Ammon's horn (tissue), 1 donor: ENCODE measurements around the gene KIF25.

Experiments
- DNase-seq: peaks from one replicate; pipeline ENCODE4 v3.0.0-alpha.2; 2016; ENCODE audit warnings: low spot score

Gene KIF25

DNA sequence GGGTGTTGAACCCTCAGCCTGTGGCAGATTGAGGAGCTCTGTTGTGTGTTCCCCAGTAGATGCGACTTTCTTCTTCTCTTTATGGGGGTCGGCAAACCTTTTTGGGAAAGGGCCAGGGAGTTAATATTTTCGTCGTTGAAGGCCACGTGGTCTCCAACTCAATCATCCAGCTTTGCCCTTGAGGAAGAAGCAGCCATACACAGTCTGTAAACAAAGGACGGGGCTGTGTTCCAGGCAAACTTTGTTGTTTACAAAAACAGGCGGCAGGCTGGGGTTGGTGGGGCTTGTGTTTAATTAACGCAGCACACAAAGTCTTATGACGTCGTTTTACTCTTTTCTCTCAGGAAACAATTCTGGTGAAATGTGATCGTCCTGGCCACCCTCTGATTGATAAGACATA is 20.2 kb downstream of the KIF25 start:
- DNase-seq = no peak

DNA sequence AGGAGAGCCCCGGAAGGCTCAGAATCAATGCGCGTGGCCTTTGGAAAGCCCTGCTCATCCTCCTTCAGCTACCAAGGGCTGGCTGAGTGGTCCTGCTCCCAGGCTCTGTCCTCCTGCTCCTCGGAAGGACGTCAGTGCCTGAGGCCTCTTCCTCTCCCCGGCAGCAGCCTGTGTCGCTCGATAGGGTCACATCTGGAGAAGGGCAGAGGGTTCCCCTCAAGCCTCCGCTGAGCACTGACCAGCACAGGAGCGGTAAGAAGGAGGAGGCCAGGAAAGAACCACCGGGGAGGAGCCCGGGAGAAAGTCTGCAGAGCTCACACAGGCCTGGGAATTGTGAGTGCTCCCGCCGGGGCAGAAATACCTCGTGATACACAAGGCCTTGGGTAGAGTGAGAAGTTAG is 21.2 kb downstream of the KIF25 start:
- DNase-seq = no peak

DNA sequence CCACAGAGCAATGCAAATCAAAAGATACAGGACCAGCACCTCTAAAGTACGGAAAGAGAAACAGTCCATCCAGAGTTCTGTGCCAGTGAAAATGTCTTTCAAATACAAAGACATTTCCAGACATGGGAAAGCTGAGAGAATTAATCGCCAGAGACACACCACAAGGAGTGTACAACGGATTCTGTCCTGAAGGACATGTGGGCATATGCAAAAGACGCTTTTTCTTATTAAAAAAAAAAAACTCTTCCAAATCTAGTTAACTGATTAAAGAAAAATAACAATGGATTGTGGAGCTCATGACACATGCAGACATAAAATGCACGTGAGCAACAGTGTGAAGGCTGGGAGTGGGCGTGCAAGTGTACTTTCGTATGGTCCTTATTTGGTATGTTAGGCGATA is 22.8 kb downstream of the KIF25 start:
- DNase-seq = no peak

DNA sequence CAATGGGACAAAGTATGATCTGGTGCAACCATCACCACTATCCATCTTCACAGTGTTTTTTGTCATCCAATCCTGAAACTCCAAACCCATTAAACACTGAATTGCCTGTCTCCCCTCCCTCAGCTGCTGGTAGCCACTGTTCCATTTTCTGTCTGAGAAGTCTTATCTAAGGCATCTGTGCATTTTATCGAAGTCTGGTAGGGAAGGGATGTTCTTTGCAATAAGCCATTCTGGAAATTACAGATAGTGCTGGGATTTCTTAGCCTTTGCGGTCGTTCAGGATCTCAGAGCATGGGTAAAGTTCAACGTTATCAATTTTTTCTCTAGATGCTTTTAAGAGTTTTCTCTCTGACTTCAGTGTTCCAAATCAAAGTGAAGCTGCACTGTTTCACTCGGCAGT is 24.1 kb downstream of the KIF25 start:
- DNase-seq = no peak

DNA sequence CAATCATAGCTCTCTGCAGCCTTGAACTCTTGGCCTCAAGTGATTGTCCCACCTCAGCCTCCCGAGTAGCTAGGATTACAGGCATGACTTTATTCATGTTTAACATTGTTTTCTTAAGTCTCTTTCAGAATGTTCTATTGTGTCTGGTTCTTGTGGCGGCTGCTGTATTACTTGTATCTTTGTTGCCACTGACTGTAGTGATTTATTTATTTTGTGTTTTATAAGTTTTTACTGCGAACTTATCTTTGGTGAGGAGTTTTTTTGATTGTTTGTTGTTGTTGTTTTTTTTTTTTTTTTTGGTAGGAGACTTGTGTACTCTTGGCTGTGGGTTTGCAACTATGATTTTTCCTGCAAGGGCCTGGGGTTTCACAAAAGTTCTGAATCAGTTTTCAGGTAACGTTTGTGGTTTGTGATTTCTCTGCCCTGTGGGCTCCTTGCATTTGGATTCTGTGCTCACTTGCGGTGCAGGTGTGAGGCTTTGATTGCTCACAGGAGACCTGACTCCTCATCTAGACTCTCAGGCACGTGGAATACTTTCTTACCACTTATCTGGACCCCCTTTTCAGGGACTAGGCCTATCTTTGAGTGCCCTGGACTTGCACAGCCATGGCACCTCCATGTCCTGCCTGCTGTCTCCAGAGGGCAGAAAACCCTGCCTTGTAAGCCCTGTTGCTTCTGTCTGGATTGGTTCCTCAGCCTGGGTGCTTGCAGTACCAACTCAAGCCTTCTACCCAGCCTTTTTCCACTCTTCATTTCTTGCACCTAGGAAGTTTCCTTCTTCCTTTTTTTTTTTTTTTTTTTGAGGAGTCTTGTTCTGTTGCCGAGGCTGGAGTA is 25.2 kb downstream of the KIF25 start:
- DNase-seq = no peak

DNA sequence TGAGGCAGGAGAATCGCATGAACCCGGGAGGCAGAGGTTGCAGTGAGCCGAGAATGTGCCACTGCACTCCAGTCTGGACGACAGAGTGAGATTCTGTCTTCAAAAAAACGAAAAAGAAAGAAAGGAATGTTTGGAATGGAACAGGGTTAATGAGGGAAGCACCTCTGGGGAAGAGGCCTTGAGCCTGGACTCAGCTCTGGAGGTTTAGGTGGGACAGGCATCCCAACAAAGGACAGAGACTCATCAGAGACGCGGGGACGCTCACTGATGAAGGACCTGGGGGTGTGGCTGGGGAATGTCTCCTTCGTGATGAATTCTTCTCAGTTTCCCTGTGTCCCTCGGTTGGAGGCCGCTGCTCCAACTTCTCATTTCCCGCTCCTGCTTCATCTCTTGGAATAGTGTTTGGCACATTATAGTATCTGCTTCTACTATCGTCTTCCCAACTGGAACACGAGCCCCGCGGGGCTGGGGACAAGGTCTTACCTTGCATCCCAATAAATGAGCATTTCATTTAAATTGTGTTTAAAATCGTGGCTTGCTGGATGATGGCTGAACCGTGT is 27.6 kb downstream of the KIF25 start:
- no peak for DNase-seq

DNA sequence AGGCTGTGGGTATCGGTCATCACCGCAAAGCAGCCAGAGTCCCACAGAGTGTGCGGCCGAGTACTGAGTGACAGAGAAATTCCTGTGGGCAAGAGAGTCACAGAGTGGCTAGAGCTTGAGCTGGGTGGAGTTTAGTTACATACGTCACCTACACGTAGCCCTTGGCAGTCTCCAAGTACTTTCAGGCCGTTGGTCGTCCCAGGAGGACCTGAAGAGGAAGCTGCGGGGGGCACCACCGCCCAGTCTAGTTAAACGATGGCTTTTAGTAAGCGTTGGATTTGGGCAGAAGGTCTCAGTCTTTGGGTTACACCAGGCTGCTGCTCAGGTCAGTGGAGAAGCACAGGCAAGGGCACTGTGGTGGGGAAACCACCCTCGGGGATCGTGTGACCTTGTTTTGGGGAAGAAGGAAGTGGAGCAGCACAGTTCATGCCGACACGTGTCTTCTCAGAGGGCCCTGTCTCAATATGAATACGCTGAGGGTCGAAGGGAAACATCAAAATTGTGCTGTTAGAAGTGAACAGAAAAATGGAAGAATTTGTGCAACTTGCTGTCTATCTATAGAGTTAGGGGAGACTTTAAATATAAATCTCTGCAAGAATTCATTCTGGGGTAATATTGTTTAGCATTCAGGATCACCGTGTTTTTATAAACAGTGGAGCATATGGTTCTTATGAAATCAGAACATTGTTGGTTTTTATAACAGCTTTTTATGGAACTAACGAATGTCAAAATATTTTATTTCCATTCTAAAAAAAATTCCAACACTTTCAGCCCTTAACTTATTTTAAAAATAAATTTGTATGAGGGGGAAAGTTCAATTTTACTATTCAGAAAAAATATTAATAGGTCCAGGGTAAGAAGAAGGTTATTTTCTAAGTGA is 28.6 kb downstream of the KIF25 start:
- no peak for DNase-seq

DNA sequence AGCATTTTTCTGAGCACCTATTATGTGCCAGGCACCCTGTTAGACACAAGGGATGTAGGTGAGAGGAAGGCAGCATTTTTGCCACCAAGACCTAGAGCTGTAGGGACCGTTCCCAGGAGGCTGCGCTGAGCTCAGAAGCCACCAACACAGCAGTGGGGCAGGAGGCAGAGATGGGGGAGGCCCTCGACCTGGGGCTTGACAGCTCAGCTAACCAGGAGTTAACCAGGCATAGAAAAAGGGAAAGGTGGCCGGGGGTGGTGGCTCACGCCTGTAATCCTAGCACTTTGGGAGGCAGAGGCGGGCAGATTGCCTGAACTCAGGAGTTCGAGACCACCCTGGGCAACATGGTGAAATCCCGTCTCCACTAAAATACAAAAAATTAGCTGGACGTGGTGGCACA is 29.5 kb downstream of the KIF25 start:
- DNase-seq = no peak

DNA sequence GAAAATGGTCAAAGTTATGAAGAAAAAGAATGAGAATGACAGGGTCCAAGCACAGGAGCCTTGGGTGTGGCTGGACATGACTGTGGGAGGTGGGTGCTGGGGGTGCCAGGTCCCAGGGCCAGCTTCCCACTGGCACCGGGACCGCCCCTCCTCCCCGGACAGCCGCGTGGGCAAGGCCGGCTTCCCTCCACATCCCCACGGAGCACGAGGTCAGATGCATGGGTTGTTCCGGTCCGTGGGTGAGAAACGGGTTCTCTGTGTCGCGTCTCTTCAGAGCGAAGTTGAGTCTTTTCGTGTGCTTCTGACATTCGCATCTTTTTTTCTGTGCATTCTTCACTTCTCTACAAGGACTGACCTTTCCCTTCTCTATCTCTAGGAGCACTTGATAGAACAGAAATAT is 30.1 kb downstream of the KIF25 start:
- DNase-seq = no peak

DNA sequence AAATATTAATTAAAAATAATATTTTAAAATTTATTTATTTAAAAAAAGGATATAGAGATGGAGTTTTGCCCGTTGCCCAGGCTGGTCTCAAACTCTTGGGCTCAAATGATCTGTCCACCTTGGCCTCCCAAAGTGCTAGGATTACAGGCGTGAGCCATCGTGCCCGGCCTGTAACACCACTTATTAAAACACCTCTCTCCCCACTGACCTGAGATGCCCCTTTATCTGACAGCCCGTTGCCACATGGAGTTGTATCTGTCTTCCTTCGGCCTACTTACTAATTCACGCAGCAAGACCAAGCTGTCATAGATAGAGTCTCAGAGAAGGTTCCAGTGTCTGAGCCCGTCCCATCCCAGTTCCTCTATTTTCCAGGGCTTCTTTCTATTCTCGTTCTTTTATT is 30.7 kb downstream of the KIF25 start:
- no peak for DNase-seq

DNA sequence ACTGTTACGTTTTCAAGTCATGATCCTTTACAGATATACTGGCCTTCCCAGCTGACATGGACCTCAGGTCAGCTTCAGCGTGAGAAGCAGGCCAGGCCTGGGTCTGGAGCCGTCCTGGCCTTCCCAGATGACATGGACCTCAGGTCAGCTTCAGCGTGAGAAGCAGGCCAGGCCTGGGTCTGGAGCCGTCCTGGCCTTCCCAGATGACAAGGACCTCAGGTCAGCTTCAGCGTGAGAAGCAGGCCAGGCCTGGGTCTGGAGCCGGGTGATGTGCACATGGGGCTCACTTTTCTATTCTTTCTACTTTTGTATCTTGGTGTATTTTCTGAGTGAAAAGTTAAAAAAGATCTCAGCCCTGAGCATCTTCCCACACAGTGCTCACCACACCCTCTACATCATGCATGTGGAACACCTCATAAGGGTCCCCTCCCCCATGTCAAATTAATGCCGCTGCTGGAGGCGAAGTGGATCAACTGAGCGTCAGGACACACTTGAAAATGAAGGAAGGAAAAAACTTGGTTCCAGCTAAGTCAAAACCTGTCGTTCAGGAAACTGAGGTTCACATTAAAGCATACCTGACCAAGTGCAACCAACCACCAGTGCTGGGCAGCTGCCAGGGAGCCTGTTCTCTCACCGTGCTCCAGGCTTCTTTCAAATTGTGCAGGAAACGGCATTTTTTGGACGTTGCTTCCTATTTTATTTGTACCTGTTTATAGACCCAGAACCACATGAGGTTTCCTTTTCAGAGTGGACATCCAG is 32.2 kb downstream of the KIF25 start:
- no peak for DNase-seq

DNA sequence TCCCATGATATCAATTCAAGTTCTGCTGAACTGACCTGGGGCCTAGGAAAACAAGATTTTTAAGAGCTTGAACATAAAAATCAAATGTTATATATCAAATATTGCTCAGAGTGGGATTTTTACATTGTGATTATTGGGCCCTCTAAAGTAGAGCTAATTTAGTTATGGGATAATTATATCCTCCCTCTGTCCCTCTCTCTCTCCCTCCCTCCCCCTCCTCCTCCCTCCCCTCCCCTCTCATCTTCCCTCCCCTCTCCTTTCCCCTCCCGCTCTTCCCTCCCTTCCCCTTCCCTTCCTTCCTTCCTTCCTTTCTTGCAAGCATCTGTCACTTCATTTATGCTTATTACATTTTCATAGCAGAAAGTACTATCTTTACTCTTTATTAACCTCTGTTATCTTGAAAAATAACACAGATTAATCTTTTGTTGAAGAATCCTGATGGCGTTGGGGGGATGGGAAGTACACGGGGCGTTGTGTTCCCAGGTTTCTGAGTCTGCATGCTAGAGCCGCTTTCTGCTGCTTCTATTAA is 32.8 kb downstream of the KIF25 start:
- no peak for DNase-seq

DNA sequence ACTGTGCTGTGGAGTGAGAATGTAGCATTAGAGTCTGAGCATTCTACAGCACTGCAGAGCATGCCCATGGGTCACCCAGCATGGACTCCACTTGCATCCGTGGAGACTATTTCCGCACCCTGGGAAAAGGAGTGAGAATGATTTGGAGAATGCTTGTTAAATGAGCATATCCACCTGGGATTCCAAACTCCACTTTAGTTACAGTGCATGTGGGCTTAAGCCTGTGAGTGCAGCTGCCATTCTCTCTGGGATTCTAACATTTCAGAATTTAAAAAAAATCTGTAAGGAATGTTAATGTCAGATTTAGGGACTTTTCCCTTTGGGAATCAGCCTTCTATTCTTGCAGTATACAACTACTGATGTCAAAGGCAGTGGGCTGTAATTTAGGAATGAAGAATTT is 33.4 kb downstream of the KIF25 start:
- no peak for DNase-seq

DNA sequence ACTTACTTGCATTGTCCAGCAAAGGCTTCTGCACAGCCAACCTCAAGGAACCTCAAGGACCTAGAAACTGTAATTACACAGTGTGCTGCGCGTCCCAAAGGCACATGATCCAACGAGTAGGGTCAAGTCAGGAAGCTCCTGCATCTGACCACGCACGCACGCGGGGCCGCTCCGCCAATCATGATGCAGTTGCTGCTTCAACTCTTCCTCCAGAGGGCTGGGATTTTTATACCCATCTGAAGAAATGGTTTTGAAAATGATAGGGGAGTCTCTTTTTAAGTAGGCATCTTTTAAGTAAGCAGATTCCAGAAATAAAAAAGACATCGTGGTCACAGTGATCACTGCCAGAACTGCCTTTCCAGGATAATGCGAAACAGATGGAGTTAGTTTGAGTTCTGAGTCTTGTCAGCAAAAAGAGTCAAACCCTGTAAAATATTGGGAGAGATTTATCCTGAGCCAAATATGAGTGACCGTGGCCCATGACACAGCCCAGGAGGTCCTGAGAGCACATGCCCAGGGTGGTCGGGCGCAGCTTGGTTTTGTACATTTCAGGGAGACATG is 34.0 kb downstream of the KIF25 start:
- no peak for DNase-seq

DNA sequence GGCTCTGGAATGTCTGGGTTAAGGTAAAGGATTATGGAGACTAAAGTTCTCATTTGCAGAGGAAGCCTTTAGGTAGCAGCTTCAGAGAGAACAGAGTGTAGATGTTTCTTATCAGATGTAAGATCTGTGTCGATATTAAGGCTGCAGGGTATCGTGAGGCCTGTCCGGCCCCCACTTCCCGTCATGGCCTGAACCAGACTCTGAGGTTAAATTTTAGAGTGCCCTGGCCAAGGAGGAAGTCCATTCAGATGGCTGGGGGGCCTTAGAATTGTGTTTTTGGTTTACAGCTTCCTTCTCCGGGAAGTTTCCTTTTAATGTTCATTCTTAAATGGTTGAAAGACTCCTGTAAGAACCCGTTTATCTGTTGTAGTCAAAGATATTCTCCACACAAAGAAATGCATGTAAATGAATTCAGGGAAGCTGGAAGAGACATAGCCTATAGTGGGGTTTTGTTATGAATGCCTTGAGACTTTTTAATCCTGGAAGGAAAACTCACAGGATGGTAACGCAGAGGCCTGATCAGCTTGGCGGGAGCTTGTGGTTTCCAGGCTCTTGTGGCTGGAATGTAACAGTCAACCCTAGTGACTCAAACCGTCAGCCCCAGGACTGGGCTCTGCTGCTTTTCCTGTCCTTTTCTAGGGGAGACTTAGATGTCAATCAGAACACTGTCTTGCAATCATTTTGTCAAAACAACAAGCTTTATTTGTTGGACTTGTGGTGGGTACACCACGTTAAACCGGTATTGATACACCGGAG is 34.7 kb downstream of the KIF25 start:
- DNase-seq = no peak

DNA sequence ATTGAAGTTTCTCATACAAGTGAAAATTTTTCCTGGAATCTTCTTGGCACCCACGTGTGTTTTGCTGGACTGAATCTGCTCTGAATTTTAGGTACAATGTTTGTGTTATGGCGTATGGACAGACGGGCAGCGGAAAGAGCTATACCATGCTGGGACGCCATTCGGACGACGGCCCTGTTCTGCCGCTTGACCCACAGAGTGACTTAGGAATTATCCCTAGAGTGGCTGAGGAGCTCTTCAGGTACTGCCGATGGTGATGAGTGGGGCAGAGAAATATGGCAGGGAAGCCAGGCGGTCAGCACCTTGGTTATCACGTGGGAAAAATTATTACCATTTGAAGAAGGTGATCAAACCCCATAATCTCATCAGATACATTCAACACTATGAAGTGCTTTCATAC is 36.3 kb downstream of the KIF25 start:
- no peak for DNase-seq

DNA sequence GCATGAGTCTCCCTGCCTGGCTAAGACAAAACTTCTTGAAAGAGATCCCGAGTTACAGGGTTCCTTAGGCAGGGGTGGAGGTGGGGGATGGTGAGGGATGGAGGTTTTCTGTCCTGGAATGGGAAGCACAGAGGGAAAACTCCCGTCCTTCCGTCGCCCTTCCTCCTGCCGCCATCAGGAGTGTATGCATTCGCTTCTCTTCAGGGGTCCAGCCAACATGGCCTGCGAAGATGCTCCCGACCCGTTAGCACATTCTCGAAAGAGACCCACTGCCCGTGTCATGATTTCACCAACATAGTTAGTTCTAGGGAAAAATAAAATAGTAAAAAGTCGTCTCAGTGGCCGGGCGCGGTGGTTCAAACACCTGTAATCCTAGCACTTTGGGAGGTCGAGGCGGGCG is 37.1 kb downstream of the KIF25 start:
- DNase-seq = no peak

DNA sequence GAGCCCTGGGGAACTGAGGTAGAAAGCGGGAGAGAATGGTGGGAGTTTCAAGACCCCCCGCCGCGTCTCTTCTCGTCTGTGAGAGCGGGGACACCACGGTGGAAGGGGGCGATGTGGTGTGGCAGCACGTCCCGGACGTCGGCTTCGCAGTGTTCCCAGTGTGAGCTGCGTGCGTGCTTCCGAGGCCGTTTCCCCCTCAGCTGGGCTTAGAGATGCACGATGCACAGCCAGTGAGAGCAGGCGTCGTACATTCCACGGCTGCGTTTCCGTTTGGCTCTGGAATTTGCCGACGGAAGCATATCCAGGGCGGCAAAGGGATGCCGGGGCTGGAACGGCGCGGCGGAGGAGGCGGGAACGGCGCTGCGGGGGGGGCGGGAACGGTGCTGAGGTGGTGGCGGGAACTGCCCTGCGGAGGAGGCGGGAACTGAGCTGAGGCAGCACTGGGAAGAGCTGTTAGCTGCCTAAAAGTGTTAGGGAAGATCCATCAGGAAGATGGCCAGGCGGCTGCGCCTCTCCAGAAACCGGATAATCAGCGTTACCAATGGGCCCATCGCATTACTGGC is 37.7 kb downstream of the KIF25 start:
- peak; percentile 62 for DNase-seq

DNA sequence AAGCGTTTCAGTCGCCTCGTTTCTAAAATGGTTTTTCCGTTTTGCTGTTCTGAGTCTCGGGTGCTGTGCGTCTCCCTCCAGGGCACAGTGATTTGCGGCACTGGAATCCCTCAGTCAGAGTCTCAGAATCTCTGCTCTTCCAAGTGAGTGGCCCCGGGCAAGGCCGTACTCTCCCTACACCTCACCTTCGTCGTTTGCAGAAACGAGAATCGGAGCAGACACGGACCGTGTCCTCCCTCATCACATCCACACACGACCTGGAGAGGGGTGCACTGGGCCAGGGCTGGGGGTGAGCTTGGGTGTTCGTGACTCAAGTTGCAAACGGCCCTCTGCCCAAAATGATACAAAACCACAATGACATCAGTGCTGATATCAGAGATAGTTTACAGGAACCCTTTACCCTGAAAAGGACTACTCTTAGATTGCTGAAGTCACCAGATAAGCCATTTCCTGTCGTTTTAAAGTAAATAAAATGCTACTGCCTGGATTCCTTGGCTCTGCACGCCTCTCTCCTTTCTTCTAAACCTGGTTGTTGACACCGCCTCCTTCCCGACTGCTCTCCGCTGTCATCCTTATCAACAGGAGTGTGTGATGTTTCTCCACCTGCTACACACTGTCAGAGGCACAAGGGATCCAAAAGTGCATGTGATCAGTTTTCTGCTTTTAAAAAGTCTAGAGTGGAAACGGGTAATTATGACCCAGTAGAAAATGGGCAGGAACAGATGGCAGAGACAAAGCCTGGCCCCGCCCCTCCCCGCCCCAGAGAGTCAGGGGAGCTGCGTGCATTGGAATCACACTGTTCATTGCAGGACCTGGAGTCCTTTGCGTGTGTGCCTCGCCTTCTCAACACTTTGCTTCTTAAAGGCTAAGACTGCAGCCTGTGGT is 38.4 kb downstream of the KIF25 start:
- DNase-seq = no peak

DNA sequence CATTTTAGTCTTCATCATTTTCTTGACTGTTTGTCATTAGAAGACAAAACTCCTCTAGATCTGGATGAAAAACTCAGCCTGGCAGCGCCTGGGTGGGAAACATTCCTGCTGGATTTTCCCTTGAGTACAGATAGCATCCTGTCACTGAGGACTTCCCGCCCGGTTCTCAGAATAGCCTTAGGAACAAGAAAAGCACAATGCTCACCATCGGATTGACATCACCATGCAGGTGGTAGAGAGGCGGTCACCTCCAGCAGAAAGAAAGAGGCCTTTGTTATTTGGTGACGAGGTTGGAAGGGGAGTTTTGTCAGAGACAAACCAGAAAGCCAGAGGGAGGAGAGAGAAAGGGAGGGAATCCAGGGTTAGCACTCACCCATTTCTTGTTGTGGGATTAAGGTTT is 39.8 kb downstream of the KIF25 start:
- DNase-seq = no peak
